Measurements from ENCODE around the gene GADL1. TPM values are rescaled to one million over a fixed set of nuclear protein-coding genes. Genes with fewer than 3 reads are reported as not detected.

Gene GADL1
- total RNA-seq, 1 experiment from 2014 or later = 0.09 TPM

DNA sequence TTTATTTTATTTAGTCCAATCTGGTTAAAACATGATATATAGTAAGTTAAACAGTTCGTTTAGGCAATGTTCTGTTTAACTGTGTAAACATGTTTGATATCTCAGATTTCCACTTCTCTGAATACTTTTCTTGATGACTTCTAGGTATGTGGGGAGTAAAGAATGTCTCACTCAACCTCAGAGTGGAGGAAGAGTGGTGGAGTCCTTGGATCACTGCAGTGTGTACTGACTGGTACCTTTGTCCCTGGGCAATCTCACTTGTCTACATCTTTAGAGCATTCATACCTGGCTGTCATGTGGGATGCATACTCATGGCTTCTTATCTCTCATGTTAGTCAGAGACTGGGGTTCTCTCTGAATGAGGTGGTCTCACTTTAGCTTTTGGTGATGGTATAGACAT lies 15.6 kb downstream of the GADL1 start:
- no peak overlapping the region for H3K4ac ChIP-seq (ENCODE audit: low read depth, low read length)
- no peaks in the 10 kb centered on the region for H3K23me2 ChIP-seq (ENCODE audit: insufficient read length, low read depth, low read length, poor library complexity, severe bottlenecking)
- H3K27me3 ChIP-seq (ENCODE audit: insufficient read depth, low read length) = no peaks in the 10 kb centered on the region
- no peak overlapping the region for H3K18ac ChIP-seq (ENCODE audit: insufficient read length, low read depth, low read length)
- no peak overlapping the region for H4K8ac ChIP-seq (replicated peaks; ENCODE audit: insufficient read length, low read depth, low read length)
- H4K91ac ChIP-seq (ENCODE audit: insufficient read length, low read depth, low read length) = no peak overlapping the region
- no peak overlapping the region for H4K5ac ChIP-seq (ENCODE audit: insufficient read length, low read depth, low read length)
- H3K79me2 ChIP-seq (ENCODE audit: insufficient read depth, low read length) = no peaks in the 10 kb centered on the region
- H2BK20ac ChIP-seq (ENCODE audit: low read depth, low read length, poor library complexity, severe bottlenecking) = no peak overlapping the region
- H3K9me3 Mint-ChIP-seq = peaks cover 8 to 10% of the 10 kb centered on the region in 2 experiments
- no peak overlapping the region for H3T11ph ChIP-seq (ENCODE audit: low read length)
- no peaks in the 10 kb centered on the region for H3K79me1 ChIP-seq (ENCODE audit: insufficient read depth, low read depth, low read length, poor library complexity, severe bottlenecking)
- no peaks in the 10 kb centered on the region for H4K20me1 ChIP-seq (ENCODE audit: control insufficient read depth, insufficient read depth, insufficient read length)
- no peak overlapping the region for H3K27ac ChIP-seq (ENCODE audit: insufficient read length, low read depth, low read length)
- no peak overlapping the region for H2BK5ac ChIP-seq (ENCODE audit: insufficient read length, low read length)
- WGBS (ENCODE audit: extremely low coverage, insufficient read length, low lambda C conversion rate) = no CpG with 5 or more reads among the region's 1 CpG
- H2BK120ac ChIP-seq (ENCODE audit: low read depth, low read length, poor library complexity, severe bottlenecking) = no peak overlapping the region
- no peak overlapping the region for H2BK12ac ChIP-seq (ENCODE audit: insufficient read length, low read depth, low read length)
- H3K14ac ChIP-seq (ENCODE audit: insufficient read depth, low read length) = no peak overlapping the region
- TF ChIP-seq, protein P1, sequence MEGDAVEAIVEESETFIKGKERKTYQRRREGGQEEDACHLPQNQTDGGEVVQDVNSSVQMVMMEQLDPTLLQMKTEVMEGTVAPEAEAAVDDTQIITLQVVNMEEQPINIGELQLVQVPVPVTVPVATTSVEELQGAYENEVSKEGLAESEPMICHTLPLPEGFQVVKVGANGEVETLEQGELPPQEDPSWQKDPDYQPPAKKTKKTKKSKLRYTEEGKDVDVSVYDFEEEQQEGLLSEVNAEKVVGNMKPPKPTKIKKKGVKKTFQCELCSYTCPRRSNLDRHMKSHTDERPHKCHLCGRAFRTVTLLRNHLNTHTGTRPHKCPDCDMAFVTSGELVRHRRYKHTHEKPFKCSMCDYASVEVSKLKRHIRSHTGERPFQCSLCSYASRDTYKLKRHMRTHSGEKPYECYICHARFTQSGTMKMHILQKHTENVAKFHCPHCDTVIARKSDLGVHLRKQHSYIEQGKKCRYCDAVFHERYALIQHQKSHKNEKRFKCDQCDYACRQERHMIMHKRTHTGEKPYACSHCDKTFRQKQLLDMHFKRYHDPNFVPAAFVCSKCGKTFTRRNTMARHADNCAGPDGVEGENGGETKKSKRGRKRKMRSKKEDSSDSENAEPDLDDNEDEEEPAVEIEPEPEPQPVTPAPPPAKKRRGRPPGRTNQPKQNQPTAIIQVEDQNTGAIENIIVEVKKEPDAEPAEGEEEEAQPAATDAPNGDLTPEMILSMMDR (conservative IDR thresholded peaks at IDR 0.05) = no peak
- no peak overlapping the region for H3K4me2 ChIP-seq (ENCODE audit: insufficient read depth, insufficient read length, low read length)
- no peak overlapping the region for H2AFZ ChIP-seq (ENCODE audit: low read length)
- H2BK15ac ChIP-seq (ENCODE audit: low read depth, low read length) = no peak overlapping the region
- H3K4me1 ChIP-seq (ENCODE audit: insufficient read depth, low read length) = no peaks in the 10 kb centered on the region
- H3K4me3 Mint-ChIP-seq = no peak overlapping the region
- H3K9ac ChIP-seq (ENCODE audit: extremely low read depth, insufficient read length, low read length) = no peak overlapping the region
- H3K23ac ChIP-seq (ENCODE audit: insufficient read length, low read depth, low read length) = no peak overlapping the region
- H3K9me3 ChIP-seq (ENCODE audit: control insufficient read depth, low read depth, low read length) = no peaks in the 10 kb centered on the region
- H3K27ac Mint-ChIP-seq = no peak overlapping the region
- H3K56ac ChIP-seq (ENCODE audit: insufficient read length, low read depth, low read length) = no peak overlapping the region
- peaks cover 0 to 4% (median 3%) of the 10 kb centered on the region in 3 experiments; a peak in 3 of 7 replicates for H3K36me3 Mint-ChIP-seq (ENCODE audit: insufficient read depth in 1 of 3, low read depth in 3 of 3)
- no peak for DNase-seq
- peaks cover 8% of the 10 kb centered on the region in 2 experiments for H3K4me1 Mint-ChIP-seq
- H2AK5ac ChIP-seq (ENCODE audit: insufficient read length, low read length) = no peak overlapping the region
- H3K27me3 Mint-ChIP-seq (ENCODE audit: low read depth) = no peaks in the 10 kb centered on the region

Measured in H9 (cell line).